Neural cell (in vitro differentiated cells): ENCODE data around the gene DOCK7. TPM values are rescaled to one million over a fixed set of nuclear protein-coding genes. Genes with fewer than 3 reads are reported as not detected.

Experiments
- H2AFZ ChIP-seq: fragments of 200-600, 300-800 bp; sonication (generic), shearing (Covaris generic); 2 replicates; pipeline ENCODE4 v1.6.0; 2014; ENCODE audit warnings: low read depth, mild to moderate bottlenecking, antibody characterized with exemption, low read length, moderate library complexity
- H3F3A ChIP-seq: fragments of 200-600 bp; shearing (Covaris generic); 2 replicates; pipeline ENCODE4 v1.6.1; 2016; ENCODE audit warnings: mild to moderate bottlenecking, moderate library complexity, mixed read lengths, antibody characterized with exemption, low read length; ENCODE audit not compliant: insufficient read depth, poor library complexity, severe bottlenecking
- H3K27ac ChIP-seq: fragments of 200-600, 300-800 bp; sonication (generic), shearing (Covaris generic); 2 replicates; pipeline ENCODE4 v1.5.1; 2014; ENCODE audit warnings: mild to moderate bottlenecking, low read length, moderate library complexity
- H3K27me3 ChIP-seq: fragments of 300-800, 200-600 bp; sonication (generic), shearing (Covaris generic); 2 replicates; pipeline ENCODE4 v1.6.0; 2014; ENCODE audit warnings: mild to moderate bottlenecking, low read depth, low read length, moderate library complexity; ENCODE audit not compliant: insufficient read depth
- H3K36me3 ChIP-seq: fragments of 300-800, 200-600 bp; sonication (generic), shearing (Covaris generic); 2 replicates; pipeline ENCODE4 v1.5.1; 2014; ENCODE audit warnings: mild to moderate bottlenecking, antibody characterized with exemption, low read length, moderate library complexity; ENCODE audit not compliant: insufficient read depth
- H3K4me2 ChIP-seq: fragments of 300-800, 200-600 bp; sonication (generic), shearing (Covaris generic); 2 replicates; pipeline ENCODE4 v1.6.0; 2014; ENCODE audit warnings: mild to moderate bottlenecking, low read length
- H3K4me3 ChIP-seq: fragments of 300-800, 200-600 bp; sonication (generic), shearing (Covaris generic); 2 replicates; pipeline ENCODE4 v1.5.1; 2014; ENCODE audit warnings: mild to moderate bottlenecking, low read length, moderate library complexity
- H3K79me2 ChIP-seq: fragments of 200-600 bp; shearing (Covaris generic); replicated peaks from 2 replicates; pipeline ENCODE4 v1.6.0; 2014; ENCODE audit warnings: mild to moderate bottlenecking, low read length, moderate library complexity; ENCODE audit not compliant: insufficient read depth
- H3K9ac ChIP-seq: fragments of 300-800, 200-600 bp; sonication (generic), shearing (Covaris generic); 2 replicates; pipeline ENCODE4 v1.6.1; 2016; ENCODE audit warnings: mild to moderate bottlenecking, low read length, mixed read lengths
- H3K9me2 ChIP-seq: fragments of 200-600 bp; shearing (Covaris generic); 2 replicates; pipeline ENCODE4 v1.6.1; 2016; ENCODE audit warnings: mild to moderate bottlenecking, low read length, mixed read lengths; ENCODE audit not compliant: insufficient read depth
- H3K9me3 ChIP-seq: fragments of 200-600, 300-800 bp; sonication (generic), shearing (Covaris generic); 2 replicates; pipeline ENCODE4 v1.6.1; 2016; ENCODE audit warnings: mild to moderate bottlenecking, mixed run types, low read length, moderate library complexity, mixed read lengths
- H4K20me1 ChIP-seq: fragments of 200-600 bp; shearing (Covaris generic); 2 replicates; pipeline ENCODE4 v1.6.1; 2016; ENCODE audit warnings: mild to moderate bottlenecking, mixed run types; ENCODE audit not compliant: insufficient read depth
- CTCF ChIP-seq: fragments of 450-650 bp; IDR thresholded peaks from 2 replicates; pipeline ENCODE4 v1.5.1; 2014; ENCODE audit warnings: antibody characterized with exemption, mild to moderate bottlenecking, moderate library complexity; ENCODE audit not compliant: poor library complexity, severe bottlenecking
- EP300 ChIP-seq: fragments of 450-650 bp; conservative IDR thresholded peaks from 2 replicates; pipeline ENCODE4 v1.6.1; 2014; ENCODE audit warnings: antibody characterized with exemption, mild to moderate bottlenecking, moderate library complexity; ENCODE audit not compliant: poor library complexity, severe bottlenecking
- EZH2 ChIP-seq: fragments of 200-600, 300-800 bp; shearing (Covaris generic), sonication (generic); IDR thresholded peaks from 2 replicates; pipeline ENCODE4 v1.6.1; 2014; ENCODE audit warnings: antibody characterized with exemption, low read length, borderline replicate concordance, mild to moderate bottlenecking; ENCODE audit not compliant: insufficient read depth, poor library complexity, severe bottlenecking
- MXI1 ChIP-seq: fragments of 450-650 bp; conservative IDR thresholded peaks from 2 replicates; pipeline ENCODE4 v1.6.1; 2014; ENCODE audit warnings: antibody characterized with exemption, mild to moderate bottlenecking; ENCODE audit not compliant: poor library complexity, severe bottlenecking
- POLR2AphosphoS5 ChIP-seq: IDR thresholded peaks from 2 replicates; pipeline ENCODE4 v1.6.1; 2012
- RAD21 ChIP-seq: fragments of 450-650 bp; conservative IDR thresholded peaks from 2 replicates; pipeline ENCODE4 v1.6.1; 2014; ENCODE audit warnings: antibody characterized with exemption, mild to moderate bottlenecking, moderate library complexity
- REST ChIP-seq: IDR thresholded peaks from 2 replicates; pipeline ENCODE4 v1.6.1; 2012; ENCODE audit warnings: borderline replicate concordance
- SMC3 ChIP-seq: fragments of 450-650 bp; conservative IDR thresholded peaks from 2 replicates; pipeline ENCODE4 v1.6.1; 2014; ENCODE audit warnings: antibody characterized with exemption, mild to moderate bottlenecking, moderate library complexity; ENCODE audit not compliant: poor library complexity
- TAF1 ChIP-seq: IDR thresholded peaks from 2 replicates; pipeline ENCODE4 v1.6.1; 2012; ENCODE audit warnings: low read depth
- polyA plus RNA-seq: library from polyadenylated mRNA; depleted of rRNA; stranded (reverse); fragments of >200 nt; gene quantifications from 2 replicates; pipeline ENCODE4 v1.2.3, GENCODE V29; 2014

DOCK7 gene
- polyA plus RNA-seq, 1 donor from 2014 or later = 129 TPM

- no peak overlapping the region for H3K9ac ChIP-seq
- no peaks in the 10 kb centered on the region for H3K79me2 ChIP-seq
- no peaks in the 10 kb centered on the region for H3K9me3 ChIP-seq
- no peak overlapping the region for H3K27ac ChIP-seq
- no peaks in the 10 kb centered on the region for H3F3A ChIP-seq
- TF ChIP-seq CTCF (no peak), POLR2AphosphoS5 (no peak), RAD21 (no peak), EZH2 (no peak), EP300 (no peak), MXI1 (no peak), REST (no peak)
- no peak overlapping the region for H3K4me3 ChIP-seq
- H3K9me2 ChIP-seq = no peaks in the 10 kb centered on the region
- H3K36me3 ChIP-seq = peaks cover 9% of the 10 kb centered on the region
- H4K20me1 ChIP-seq = no peaks in the 10 kb centered on the region
- no peaks in the 10 kb centered on the region for H3K27me3 ChIP-seq
- H2AFZ ChIP-seq = no peak overlapping the region
- no peak overlapping the region for H3K4me2 ChIP-seq
Observed at GRCh38 chr1:62561306-62561705, 126.9 kb downstream of the DOCK7 start.

DNA sequence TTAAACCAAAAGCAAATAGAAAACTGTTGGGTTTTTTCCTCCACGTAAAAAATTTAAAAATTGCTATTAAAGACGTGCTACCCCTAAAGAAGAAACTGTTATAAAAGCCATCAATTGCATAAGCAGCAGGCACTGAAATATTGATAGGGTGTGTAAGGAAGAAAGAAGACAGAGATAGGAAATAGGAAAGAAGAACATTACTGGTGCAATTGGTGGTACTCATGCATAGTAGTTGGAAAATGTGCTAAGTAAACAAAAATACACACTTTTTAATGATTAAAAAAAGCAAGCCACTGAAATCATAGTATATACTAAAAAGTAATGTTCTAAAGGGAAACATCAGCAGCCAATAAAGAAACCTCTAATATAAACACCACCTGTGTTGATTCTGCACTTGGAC is 143.6 kb downstream of the DOCK7 start:
- Histone ChIP-seq H3K9ac (no peak overlapping the region), H3K36me3 (no peaks in the 10 kb centered on the region), H3K4me2 (no peak overlapping the region), H3K9me2 (no peaks in the 10 kb centered on the region), H3K79me2 (no peaks in the 10 kb centered on the region), H3K9me3 (no peaks in the 10 kb centered on the region), H4K20me1 (no peaks in the 10 kb centered on the region), H3K27me3 (no peaks in the 10 kb centered on the region), H2AFZ (no peak overlapping the region), H3F3A (no peaks in the 10 kb centered on the region), H3K4me3 (no peak overlapping the region), H3K27ac (no peak overlapping the region)
- no peak for TF ChIP-seq CTCF
- TF ChIP-seq MXI1 = no peak
- TF ChIP-seq TAF1 = no peak
- TF ChIP-seq EP300 = no peak
- TF ChIP-seq EZH2 = no peak
- no peak for TF ChIP-seq POLR2AphosphoS5
- no peak for TF ChIP-seq REST
- no peak for TF ChIP-seq SMC3
- TF ChIP-seq RAD21 = no peak
